Measurements from ENCODE around the gene TNN. TPM values are rescaled to one million over a fixed set of nuclear protein-coding genes. Genes with fewer than 3 reads are reported as not detected.
A peak's percentile ranks its signal among the peaks of the same experiment; 100 is the strongest.

TNN gene
- total RNA-seq, 5 donors from 2014 or later (not counting 1 experiment from before 2014, with no cell fraction given): not detected

DNA sequence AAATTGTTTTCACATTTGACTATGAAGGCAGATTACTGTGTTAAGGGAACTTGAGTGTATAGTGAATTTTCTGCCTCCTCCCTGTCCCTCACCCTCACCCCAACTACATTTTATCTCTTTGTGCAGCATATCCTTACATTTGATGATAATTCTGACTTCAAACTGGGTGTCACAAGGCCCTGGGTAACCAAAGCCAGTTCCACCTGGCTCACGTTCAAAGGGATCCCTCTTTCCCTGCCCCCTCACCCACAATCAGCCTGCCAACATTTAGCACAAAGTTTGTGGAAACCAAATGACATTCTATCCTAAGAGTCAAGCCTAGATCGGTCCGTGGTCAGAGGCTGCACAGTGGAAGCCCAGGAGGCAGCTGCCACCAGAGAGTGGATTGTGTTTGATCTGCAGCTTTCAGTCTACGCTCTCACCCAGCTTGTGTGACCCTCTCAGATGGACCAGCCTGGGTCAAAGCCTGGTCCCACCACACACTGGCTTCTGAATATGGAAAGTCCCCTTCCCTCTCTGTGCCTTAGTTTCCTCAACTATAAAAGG, 114.6 kb downstream of the TNN start:
- H3K36me3 ChIP-seq (ENCODE audit: control insufficient read depth in 2 of 2, extremely low read depth in 1 of 2, insufficient read depth in 1 of 2, low read length in 1 of 2): peaks cover 3 to 34% of the 10 kb centered on the region in 2 donors
- no peak overlapping the region for H3K27ac ChIP-seq (ENCODE audit: low read length)
- H3K27me3 ChIP-seq (replicated peaks in 1 of 2; ENCODE audit: control insufficient read depth in 2 of 2, extremely low read depth in 1 of 2, insufficient read depth in 2 of 2, low read length in 1 of 2): no peaks in the 10 kb centered on the region
- ChIA-PET CTCF (no interaction called here), POLR2A (interaction anchor here in 1 of 2 donors (1.0 to 1.1 kb wide), 2 partner anchors 8 to 134 kb away, joined by 3 to 4 read pairs; no protein-coding TSS in a partner anchor)
- Mint-ChIP-seq H3K27ac (peak overlapping the region in 1 of 2 donors; percentile 8), H3K9me3 (no peaks in the 10 kb centered on the region), H3K4me1 (peaks cover 89 to 95% (median 94%) of the 10 kb centered on the region in 3 donors), H3K36me3 (peaks cover 72% of the 10 kb centered on the region), H3K4me3 (peak overlapping the region in 2 of 3 donors; percentile 13 to 15), H3K27me3 (no peaks in the 10 kb centered on the region)
- 95% methylated on average over 2 of the region's 4 CpGs for WGBS (ENCODE audit: insufficient coverage)
- H3K4me3 ChIP-seq (ENCODE audit: control insufficient read depth in 1 of 2, extremely low read depth in 1 of 2, low read length in 1 of 2): no peak overlapping the region
- no peak for ATAC-seq (replicated peaks in 1 of 4)
- H3K4me1 ChIP-seq (ENCODE audit: control insufficient read depth in 1 of 2, extremely low read depth in 1 of 2, insufficient read depth in 2 of 2, low read length in 2 of 2): peaks cover 22 to 57% of the 10 kb centered on the region in 2 experiments
- no peaks in the 10 kb centered on the region for H3K9me3 ChIP-seq
- DNase-seq: no peak

DNA sequence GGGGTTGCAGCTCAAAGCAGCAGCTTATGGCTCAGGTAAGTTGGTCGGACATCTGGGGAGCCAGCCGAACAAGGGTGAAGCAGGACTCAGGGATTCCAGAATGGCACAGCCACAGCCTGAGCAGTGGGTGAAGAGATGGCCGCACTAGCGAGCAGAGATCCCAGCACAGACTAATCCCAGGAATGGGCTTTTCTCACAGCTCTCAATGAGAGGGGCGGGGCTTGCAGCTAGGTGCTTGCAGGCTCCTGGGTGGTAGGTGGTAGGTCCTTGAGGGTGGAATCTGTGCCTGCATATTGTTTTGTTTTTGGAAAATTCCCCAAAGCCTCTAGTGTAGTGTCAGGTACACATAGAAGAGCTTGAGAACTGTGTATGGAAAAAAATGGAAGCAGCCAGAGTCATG, 116.0 kb downstream of the TNN start:
- H3K27me3 Mint-ChIP-seq: no peaks in the 10 kb centered on the region
- peaks cover 95 to 96% (median 96%) of the 10 kb centered on the region in 3 donors for H3K4me1 Mint-ChIP-seq
- WGBS (ENCODE audit: insufficient coverage): 96% methylated on average over 5 of the region's 5 CpGs
- POLR2A ChIA-PET: interaction anchor here in 1 of 2 donors (1.0 to 1.1 kb wide), 2 partner anchors 10 to 132 kb away, joined by 3 to 4 read pairs; no protein-coding TSS in a partner anchor
- no peaks in the 10 kb centered on the region for H3K27me3 ChIP-seq (replicated peaks in 1 of 2; ENCODE audit: control insufficient read depth in 2 of 2, extremely low read depth in 1 of 2, insufficient read depth in 2 of 2, low read length in 1 of 2)
- no peak overlapping the region for H3K27ac Mint-ChIP-seq
- H3K36me3 ChIP-seq (ENCODE audit: control insufficient read depth in 2 of 2, extremely low read depth in 1 of 2, insufficient read depth in 1 of 2, low read length in 1 of 2): peaks cover 3 to 37% of the 10 kb centered on the region in 2 donors
- no peaks in the 10 kb centered on the region for H3K9me3 ChIP-seq
- ATAC-seq (replicated peaks in 1 of 4) (no peak), DNase-seq (no peak)
- H3K27ac ChIP-seq (ENCODE audit: low read length): no peak overlapping the region
- peaks cover 73% of the 10 kb centered on the region for H3K36me3 Mint-ChIP-seq
- CTCF ChIA-PET: no interaction called here
- no peak overlapping the region for H3K4me3 ChIP-seq (ENCODE audit: control insufficient read depth in 1 of 2, extremely low read depth in 1 of 2, low read length in 1 of 2)
- H3K9me3 Mint-ChIP-seq: no peaks in the 10 kb centered on the region
- H3K4me3 Mint-ChIP-seq: peak overlapping the region in 1 of 3 donors; percentile 15
- peaks cover 33 to 69% of the 10 kb centered on the region in 2 experiments for H3K4me1 ChIP-seq (ENCODE audit: control insufficient read depth in 1 of 2, extremely low read depth in 1 of 2, insufficient read depth in 2 of 2, low read length in 2 of 2)

DNA sequence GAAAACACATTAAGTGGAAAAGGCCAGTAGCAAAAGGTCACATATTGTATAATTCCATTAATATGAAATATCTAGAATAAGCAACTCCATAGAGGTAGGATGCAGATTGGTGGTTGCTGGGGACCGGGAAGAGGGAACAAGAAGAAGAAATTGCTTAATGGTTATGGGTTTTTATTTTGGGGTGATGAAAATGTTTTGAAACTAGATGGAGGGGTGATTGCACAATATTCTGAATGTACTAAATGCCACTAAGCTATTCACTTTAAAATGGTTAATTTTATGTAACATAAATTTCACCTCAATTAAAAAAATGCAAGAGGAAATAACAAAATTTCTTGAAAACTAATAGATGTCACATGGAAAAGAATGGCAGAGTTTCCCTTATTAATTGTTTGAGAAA, 118.3 kb downstream of the TNN start:
- H3K4me3 Mint-ChIP-seq: peak overlapping the region in 2 of 3 donors; percentile 28 to 86
- Histone ChIP-seq H3K36me3 (ENCODE audit: control insufficient read depth in 2 of 2, extremely low read depth in 1 of 2, insufficient read depth in 1 of 2, low read length in 1 of 2) (peaks cover 3 to 34% of the 10 kb centered on the region in 2 donors), H3K9me3 (no peaks in the 10 kb centered on the region), H3K4me1 (ENCODE audit: control insufficient read depth in 1 of 2, extremely low read depth in 1 of 2, insufficient read depth in 2 of 2, low read length in 2 of 2) (peaks cover 55 to 76% of the 10 kb centered on the region in 2 experiments), H3K4me3 (ENCODE audit: control insufficient read depth in 1 of 2, extremely low read depth in 1 of 2, low read length in 1 of 2) (no peak overlapping the region), H3K27ac (ENCODE audit: low read length) (no peak overlapping the region), H3K27me3 (replicated peaks in 1 of 2; ENCODE audit: control insufficient read depth in 2 of 2, extremely low read depth in 1 of 2, insufficient read depth in 2 of 2, low read length in 1 of 2) (no peaks in the 10 kb centered on the region)
- CTCF ChIA-PET: interaction anchor here (0.6 to 2.3 kb wide), 5 partner anchors 8 to 132 kb away, joined by 3 to 10 read pairs (median 3); no protein-coding TSS in a partner anchor
- peaks cover 73% of the 10 kb centered on the region for H3K36me3 Mint-ChIP-seq
- ATAC-seq (replicated peaks in 1 of 4): no peak
- no peaks in the 10 kb centered on the region for H3K27me3 Mint-ChIP-seq
- no CpG with 5 or more reads among the region's 1 CpG for WGBS (ENCODE audit: insufficient coverage)
- no peak for DNase-seq
- H3K27ac Mint-ChIP-seq: peak overlapping the region in 1 of 2 donors; percentile 50
- no peaks in the 10 kb centered on the region for H3K9me3 Mint-ChIP-seq
- POLR2A ChIA-PET: no interaction called here
- H3K4me1 Mint-ChIP-seq: peaks cover 99% of the 10 kb centered on the region in 3 donors

DNA sequence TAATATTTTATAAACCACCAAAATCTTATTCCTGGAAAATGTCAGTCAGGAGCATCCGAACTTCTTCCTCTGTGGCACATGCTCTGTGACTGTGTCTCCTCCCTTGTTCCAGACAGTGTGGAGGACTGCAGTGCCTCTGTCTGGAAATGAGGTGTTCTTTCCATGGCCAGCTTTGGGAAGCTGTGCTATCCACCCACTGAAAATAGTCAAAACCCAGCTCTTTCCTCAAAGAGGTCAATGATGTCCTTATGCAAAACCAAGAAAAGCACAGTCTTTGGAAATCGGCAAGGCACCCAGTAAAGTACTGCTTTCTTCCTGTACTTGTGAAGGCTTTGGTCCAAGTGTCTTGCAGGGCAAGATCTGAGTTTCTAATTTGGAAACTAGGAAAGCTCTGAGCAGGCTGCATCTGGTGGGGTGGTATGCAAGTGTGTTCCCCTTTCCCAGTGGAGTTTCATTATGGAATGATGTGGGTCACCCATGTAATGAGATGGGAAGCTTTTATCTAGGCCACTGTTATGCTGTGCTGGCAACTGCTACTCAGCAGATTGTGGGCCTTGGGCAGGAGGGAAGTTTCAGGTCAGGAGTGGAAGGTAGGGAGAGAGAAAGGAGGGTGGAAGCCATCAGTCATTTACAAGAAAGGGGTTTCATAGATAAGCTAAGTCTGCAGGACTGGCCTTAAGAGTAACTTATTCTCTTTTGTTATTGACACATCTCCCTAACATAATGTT, 119.0 kb downstream of the TNN start:
- Mint-ChIP-seq H3K4me1 (peaks cover 98 to 99% (median 99%) of the 10 kb centered on the region in 3 donors), H3K27ac (peak overlapping the region; percentile 51 to 95), H3K27me3 (no peaks in the 10 kb centered on the region), H3K9me3 (no peaks in the 10 kb centered on the region), H3K36me3 (peaks cover 71% of the 10 kb centered on the region), H3K4me3 (peak overlapping the region; percentile 18 to 86 (median 37))
- H3K4me3 ChIP-seq (ENCODE audit: control insufficient read depth in 1 of 2, extremely low read depth in 1 of 2, low read length in 1 of 2): no peak overlapping the region
- H3K27ac ChIP-seq (ENCODE audit: low read length): no peak overlapping the region
- CTCF ChIA-PET: interaction anchor here (0.6 to 2.3 kb wide), 8 partner anchors 8 to 132 kb away, joined by 3 to 10 read pairs (median 4); no protein-coding TSS in a partner anchor
- no peak for DNase-seq
- H3K27me3 ChIP-seq (replicated peaks in 1 of 2; ENCODE audit: control insufficient read depth in 2 of 2, extremely low read depth in 1 of 2, insufficient read depth in 2 of 2, low read length in 1 of 2): no peaks in the 10 kb centered on the region
- peaks cover 3 to 34% of the 10 kb centered on the region in 2 donors for H3K36me3 ChIP-seq (ENCODE audit: control insufficient read depth in 2 of 2, extremely low read depth in 1 of 2, insufficient read depth in 1 of 2, low read length in 1 of 2)
- no peak for ATAC-seq (replicated peaks in 1 of 4)
- no peaks in the 10 kb centered on the region for H3K9me3 ChIP-seq
- H3K4me1 ChIP-seq (ENCODE audit: control insufficient read depth in 1 of 2, extremely low read depth in 1 of 2, insufficient read depth in 2 of 2, low read length in 2 of 2): peaks cover 58 to 80% of the 10 kb centered on the region in 2 experiments
- WGBS (ENCODE audit: insufficient coverage): 100% methylated on average over 1 of the region's 2 CpGs
- POLR2A ChIA-PET: no interaction called here

DNA sequence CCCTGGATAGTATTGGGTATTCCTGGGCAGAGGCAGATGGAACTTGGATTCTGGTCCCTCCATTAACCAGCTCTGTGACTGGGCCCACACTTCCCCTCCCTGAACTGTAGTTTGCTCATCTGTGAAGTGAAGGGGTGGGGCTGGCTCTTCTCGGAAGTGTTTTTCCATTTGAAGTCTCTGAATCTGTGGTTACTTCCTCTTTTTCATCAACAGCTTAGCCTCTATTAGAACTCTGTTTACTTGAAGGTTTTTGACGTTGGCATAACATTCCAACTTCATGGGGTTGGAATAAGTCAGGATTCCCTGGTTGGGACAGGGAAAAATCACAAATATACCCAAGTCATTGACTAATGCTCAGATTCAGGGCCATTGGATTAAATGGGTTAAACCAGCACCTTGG, 121.3 kb downstream of the TNN start:
- ChIA-PET POLR2A (interaction anchor here in 1 of 2 donors (0.6 to 1.6 kb wide), 2 partner anchors 19 to 907 kb away, joined by 3 read pairs; no protein-coding TSS in a partner anchor), CTCF (interaction anchor here (1.0 to 4.3 kb wide), 8 partner anchors 14 to 131 kb away, joined by 3 to 23 read pairs (median 5); no protein-coding TSS in a partner anchor)
- no CpG with 5 or more reads among the region's 2 CpGs for WGBS (ENCODE audit: insufficient coverage)
- H3K27ac ChIP-seq (ENCODE audit: low read length): peak overlapping the region; percentile 61
- H3K36me3 ChIP-seq (ENCODE audit: control insufficient read depth in 2 of 2, extremely low read depth in 1 of 2, insufficient read depth in 1 of 2, low read length in 1 of 2): peaks cover 0 to 19% of the 10 kb centered on the region in 2 donors
- Mint-ChIP-seq H3K27me3 (no peaks in the 10 kb centered on the region), H3K4me3 (peak overlapping the region; percentile 86 to 98 (median 96)), H3K27ac (peak overlapping the region; percentile 88 to 95), H3K36me3 (peaks cover 48% of the 10 kb centered on the region), H3K9me3 (no peaks in the 10 kb centered on the region), H3K4me1 (peaks cover 76 to 85% (median 84%) of the 10 kb centered on the region in 3 donors)
- DNase-seq: peak in 34 of 35 experiments; percentile 23 to 71 (median 50)
- no peaks in the 10 kb centered on the region for H3K9me3 ChIP-seq
- peaks cover 48 to 62% of the 10 kb centered on the region in 2 experiments for H3K4me1 ChIP-seq (ENCODE audit: control insufficient read depth in 1 of 2, extremely low read depth in 1 of 2, insufficient read depth in 2 of 2, low read length in 2 of 2)
- peak; percentile 63 to 76 (median 66) for ATAC-seq (replicated peaks in 1 of 4)
- no peaks in the 10 kb centered on the region for H3K27me3 ChIP-seq (replicated peaks in 1 of 2; ENCODE audit: control insufficient read depth in 2 of 2, extremely low read depth in 1 of 2, insufficient read depth in 2 of 2, low read length in 1 of 2)
- peak overlapping the region in 1 of 2 donors; percentile 23 for H3K4me3 ChIP-seq (ENCODE audit: control insufficient read depth in 1 of 2, extremely low read depth in 1 of 2, low read length in 1 of 2)

DNA sequence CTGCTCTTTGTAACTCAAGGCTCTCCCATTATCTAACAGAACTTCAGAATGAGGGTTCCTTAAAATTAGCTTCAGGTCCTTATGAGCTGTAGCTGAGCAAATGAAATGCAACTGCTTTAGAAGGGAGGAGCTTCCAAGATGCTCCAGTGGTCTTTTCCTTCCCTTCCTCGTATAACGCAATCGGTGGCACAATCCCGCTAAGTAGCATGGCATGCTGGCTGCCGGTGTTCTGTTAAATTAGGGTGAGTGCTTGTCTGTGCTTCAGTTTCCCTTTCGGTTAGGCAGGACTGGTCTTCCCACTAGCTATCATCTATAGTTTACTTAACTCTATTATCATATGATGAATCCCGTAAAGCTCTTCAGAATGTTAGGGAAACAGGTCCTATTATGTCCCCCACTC, 124.0 kb downstream of the TNN start:
- ATAC-seq (replicated peaks in 1 of 4): peak; percentile 37 to 63 (median 48)
- peaks cover 55 to 71% (median 60%) of the 10 kb centered on the region in 3 donors for H3K4me1 Mint-ChIP-seq
- H3K4me3 Mint-ChIP-seq: peak overlapping the region; percentile 86 to 98 (median 96)
- no peaks in the 10 kb centered on the region for H3K9me3 Mint-ChIP-seq
- H3K4me1 ChIP-seq (ENCODE audit: control insufficient read depth in 1 of 2, extremely low read depth in 1 of 2, insufficient read depth in 2 of 2, low read length in 2 of 2): peaks cover 37 to 53% of the 10 kb centered on the region in 2 experiments
- H3K27ac ChIP-seq (ENCODE audit: low read length): peak overlapping the region; percentile 61
- H3K27me3 ChIP-seq (replicated peaks in 1 of 2; ENCODE audit: control insufficient read depth in 2 of 2, extremely low read depth in 1 of 2, insufficient read depth in 2 of 2, low read length in 1 of 2): no peaks in the 10 kb centered on the region
- peaks cover 0 to 18% of the 10 kb centered on the region in 2 donors for H3K36me3 ChIP-seq (ENCODE audit: control insufficient read depth in 2 of 2, extremely low read depth in 1 of 2, insufficient read depth in 1 of 2, low read length in 1 of 2)
- WGBS (ENCODE audit: insufficient coverage): no CpG with 5 or more reads among the region's 7 CpGs
- peak overlapping the region; percentile 63 to 97 for H3K4me3 ChIP-seq (ENCODE audit: control insufficient read depth in 1 of 2, extremely low read depth in 1 of 2, low read length in 1 of 2)
- H3K27me3 Mint-ChIP-seq: no peaks in the 10 kb centered on the region
- CTCF ChIA-PET: interaction anchor here (0.7 to 4.3 kb wide), 10 partner anchors 12 to 193 kb away, joined by 3 to 23 read pairs (median 4); no protein-coding TSS in a partner anchor
- H3K9me3 ChIP-seq: no peaks in the 10 kb centered on the region
- peak in 15 of 35 experiments; percentile 8 to 63 (median 15) for DNase-seq
- POLR2A ChIA-PET: interaction anchor here (0.9 to 1.6 kb wide), 3 partner anchors 17 to 19 kb away, joined by 3 to 4 read pairs (median 4); no protein-coding TSS in a partner anchor
- peaks cover 29% of the 10 kb centered on the region for H3K36me3 Mint-ChIP-seq
- H3K27ac Mint-ChIP-seq: peak overlapping the region; percentile 88 to 95

All from T-cell (primary cell).